ENCODE measurements around the gene CYP2C8. TPM values are rescaled to one million over a fixed set of nuclear protein-coding genes. Genes with fewer than 3 reads are reported as not detected.
"Not testable (repeated sequence)": the region's sequence is repeated elsewhere in the genome, so short reads cannot be mapped to it uniquely, and the experiment has no call there.

Gene CYP2C8
- total RNA-seq (ENCODE audit: low replicate concordance), result not detected in 2 replicates

GRCh38 chr10:95069286-95069685 is at the start of gene CYP2C8:
Gene CYP2C8, minus strand, starts transcription at chr10:95069497. Its CDS starts 95 bp downstream, at chr10:95069402.
- no peak for TF ChIP-seq CTCF (IDR thresholded peaks at IDR 0.05; ENCODE audit: insufficient read depth, low read length)
- no peak within 1 kb of the TSS for H3K4me3 ChIP-seq (ENCODE audit: low read depth, low read length)
- no peak for DNase-seq (ENCODE audit: low read depth)

GRCh38 chr10:95116869-95117269 is 47.6 kb upstream of the CYP2C8 start:
- no peak overlapping the region for H3K4me3 ChIP-seq (ENCODE audit: low read depth, low read length)
- TF ChIP-seq CTCF (IDR thresholded peaks at IDR 0.05; ENCODE audit: insufficient read depth, low read length), result no peak
- no peak for DNase-seq (ENCODE audit: low read depth)

- DNase-seq (ENCODE audit: low read depth); H3K4me3 ChIP-seq (ENCODE audit: low read depth, low read length): not testable (repeated sequence)
Measured at GRCh38 chr10:95110823-95111222, 41.5 kb upstream of the CYP2C8 start.

GRCh38 chr10:95097805-95098204 is 28.5 kb upstream of the CYP2C8 start:
- no peak for DNase-seq (ENCODE audit: low read depth)

GRCh38 chr10:95096143-95096542 is 26.8 kb upstream of the CYP2C8 start:
- no peak for DNase-seq (ENCODE audit: low read depth)
- H3K4me3 ChIP-seq (ENCODE audit: low read depth, low read length), result no peak overlapping the region
- no peak for TF ChIP-seq CTCF (IDR thresholded peaks at IDR 0.05; ENCODE audit: insufficient read depth, low read length)

More at GRCh38 chr10:95097805-95098204, 28.5 kb upstream of the CYP2C8 start:
- TF ChIP-seq CTCF (IDR thresholded peaks at IDR 0.05; ENCODE audit: insufficient read depth, low read length), result no peak
- no peak overlapping the region for H3K4me3 ChIP-seq (ENCODE audit: low read depth, low read length)

- not testable (repeated sequence) for H3K4me3 ChIP-seq (ENCODE audit: low read depth, low read length); DNase-seq (ENCODE audit: low read depth)
Measured at GRCh38 chr10:95079626-95080025, 10.3 kb upstream of the CYP2C8 start.

GRCh38 chr10:95077556-95077955 is 8.3 kb upstream of the CYP2C8 start:
- H3K4me3 ChIP-seq (ENCODE audit: low read depth, low read length), result no peak overlapping the region
- TF ChIP-seq CTCF (IDR thresholded peaks at IDR 0.05; ENCODE audit: insufficient read depth, low read length), result no peak
- no peak for DNase-seq (ENCODE audit: low read depth)

- TF ChIP-seq CTCF (IDR thresholded peaks at IDR 0.05; ENCODE audit: insufficient read depth, low read length), result no peak
- no peak for DNase-seq (ENCODE audit: low read depth)
Measured at GRCh38 chr10:95071107-95071660, 1.9 kb upstream of the CYP2C8 start.

GRCh38 chr10:95064125-95064524 is 5.2 kb downstream of the CYP2C8 start:
- DNase-seq (ENCODE audit: low read depth); H3K4me3 ChIP-seq (ENCODE audit: low read depth, low read length): not testable (repeated sequence)

More at GRCh38 chr10:95071107-95071660, 1.9 kb upstream of the CYP2C8 start:
- H3K4me3 ChIP-seq (ENCODE audit: low read depth, low read length), result no peak overlapping the region

All from fibroblast of the aortic adventitia (primary cell).